T-helper 9 cell (primary cell): ENCODE data around the gene INPP5E.

Source experiments
- DNase-seq: peaks from one replicate; pipeline ENCODE4 v3.0.0-alpha.2; 2020

INPP5E gene

DNA sequence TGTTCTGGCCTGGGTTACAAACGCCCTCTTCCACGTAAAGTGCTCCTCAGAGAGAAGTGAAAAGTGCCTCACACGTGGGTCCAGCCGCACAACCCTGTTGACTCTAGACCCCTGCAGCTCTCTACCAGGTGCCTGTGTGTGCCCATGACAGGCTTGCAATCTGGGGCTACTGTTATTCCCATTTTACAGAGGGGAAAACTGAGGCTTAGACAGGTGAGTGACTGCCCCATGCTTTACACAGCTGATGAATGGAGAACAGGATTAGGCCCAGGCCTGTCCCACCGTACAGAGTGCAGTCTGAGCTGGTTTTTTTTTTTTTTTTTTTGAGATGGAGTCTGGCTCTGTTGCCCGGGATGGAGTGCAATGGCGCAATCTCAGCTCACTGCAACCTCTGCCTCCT is 6.2 kb upstream of the INPP5E start:
- no peak for DNase-seq

DNA sequence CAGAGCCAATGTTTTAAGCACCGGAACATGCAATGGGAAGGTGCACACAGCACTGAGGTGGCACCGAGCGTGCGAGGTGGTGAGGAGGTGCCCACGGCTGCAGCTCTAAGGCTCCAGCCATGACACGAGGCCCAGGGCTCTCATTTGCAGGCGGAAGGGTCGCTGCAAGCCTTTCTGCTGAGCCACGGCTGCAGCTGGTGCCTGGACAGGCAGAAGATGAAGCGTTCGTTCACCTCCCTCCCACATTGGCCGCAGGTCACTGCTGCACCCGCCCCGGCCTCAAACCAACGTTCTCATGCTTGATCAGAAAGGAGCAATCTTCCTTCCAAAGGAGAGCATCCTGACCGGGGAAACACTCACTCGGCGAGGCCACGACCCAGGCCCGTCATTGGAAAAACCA is 4.5 kb upstream of the INPP5E start:
- no peak for DNase-seq

DNA sequence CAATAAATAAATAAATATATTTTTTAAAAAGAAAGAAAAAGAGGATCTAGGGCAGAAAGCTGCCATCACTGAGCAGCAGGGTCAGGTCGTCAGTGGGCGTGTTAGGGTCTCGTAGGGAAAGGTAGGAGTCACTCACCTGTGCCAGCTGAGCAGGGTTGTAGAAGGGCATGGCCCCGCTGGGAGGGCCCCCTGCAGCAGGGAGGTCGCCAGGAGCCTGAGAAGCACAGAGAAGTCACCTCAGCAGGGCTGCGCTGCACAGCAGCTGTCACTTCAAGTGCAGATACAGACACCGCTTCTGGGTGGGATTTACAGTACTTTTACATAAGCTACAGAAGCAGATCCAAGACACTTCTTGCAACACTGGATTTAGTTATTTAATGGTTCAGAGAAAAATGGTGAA is 4.0 kb upstream of the INPP5E start:
- no peak for DNase-seq

DNA sequence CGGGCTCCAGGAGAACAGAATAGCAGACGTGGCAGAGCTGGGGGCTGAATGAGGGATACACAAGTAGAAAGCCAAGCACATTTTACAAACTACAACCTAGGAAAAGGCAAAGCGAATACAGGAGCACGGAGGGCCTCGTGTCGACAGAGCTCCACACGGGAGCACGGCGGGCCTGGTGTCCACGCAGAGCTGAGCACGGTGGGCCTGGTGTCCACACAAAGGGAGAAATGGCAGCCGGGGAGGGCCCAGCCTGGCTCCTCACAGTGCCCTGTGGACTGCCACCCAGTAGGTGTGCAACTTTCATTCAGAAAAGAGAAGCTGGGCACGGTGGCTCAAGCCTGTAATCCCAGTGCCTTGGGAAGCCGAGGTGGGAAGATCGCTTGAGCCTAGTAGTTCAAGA is 3.4 kb upstream of the INPP5E start:
- DNase-seq: no peak

DNA sequence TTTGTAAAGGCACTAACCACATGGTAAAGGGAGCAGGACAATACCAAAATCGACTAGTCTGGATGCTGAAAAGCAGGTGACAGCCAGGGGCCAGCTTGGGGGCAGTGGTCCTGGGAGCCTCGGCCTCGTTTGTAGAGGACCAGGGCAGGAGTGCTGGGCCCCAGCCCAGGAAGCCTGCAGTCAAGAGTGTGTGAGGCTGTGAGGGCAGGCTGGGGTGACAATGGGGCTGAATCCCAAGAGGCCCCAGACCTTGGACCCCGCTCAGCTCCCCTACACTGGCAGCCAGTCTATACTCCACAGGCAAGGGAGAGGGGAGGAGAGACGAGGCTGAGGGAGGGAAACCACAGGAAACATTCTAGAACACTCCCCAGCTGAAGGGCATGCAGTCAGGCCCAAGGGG is 2.6 kb upstream of the INPP5E start:
- no peak for DNase-seq

DNA sequence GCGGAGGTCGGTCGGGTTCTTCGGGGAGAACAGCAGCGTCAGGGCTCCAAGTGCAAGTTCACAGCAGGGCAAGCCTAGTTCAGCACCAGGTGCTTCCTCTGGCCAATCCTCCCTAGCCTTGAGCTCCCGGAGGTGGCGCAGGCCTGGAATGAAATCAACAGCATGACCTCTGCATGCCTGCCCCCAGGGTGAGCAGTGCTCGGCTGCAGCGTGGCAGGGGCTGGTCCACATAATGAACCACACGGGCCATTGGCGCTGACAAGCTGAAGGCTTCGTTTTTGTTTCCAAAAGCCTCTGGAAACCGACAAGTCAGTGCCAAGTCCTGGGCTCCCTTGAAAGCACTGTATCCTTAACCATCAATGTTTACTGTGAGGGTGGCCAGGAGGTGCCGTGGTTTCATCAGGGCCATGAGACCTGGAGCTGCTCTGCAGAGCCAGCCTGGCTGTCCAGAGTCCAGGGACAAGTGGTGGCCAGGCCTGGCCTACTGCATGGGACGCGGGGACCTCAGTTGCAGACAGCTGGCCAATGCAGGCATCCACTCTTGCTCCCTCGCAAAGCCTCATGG is 2.1 kb upstream of the INPP5E start:
- no peak for DNase-seq

DNA sequence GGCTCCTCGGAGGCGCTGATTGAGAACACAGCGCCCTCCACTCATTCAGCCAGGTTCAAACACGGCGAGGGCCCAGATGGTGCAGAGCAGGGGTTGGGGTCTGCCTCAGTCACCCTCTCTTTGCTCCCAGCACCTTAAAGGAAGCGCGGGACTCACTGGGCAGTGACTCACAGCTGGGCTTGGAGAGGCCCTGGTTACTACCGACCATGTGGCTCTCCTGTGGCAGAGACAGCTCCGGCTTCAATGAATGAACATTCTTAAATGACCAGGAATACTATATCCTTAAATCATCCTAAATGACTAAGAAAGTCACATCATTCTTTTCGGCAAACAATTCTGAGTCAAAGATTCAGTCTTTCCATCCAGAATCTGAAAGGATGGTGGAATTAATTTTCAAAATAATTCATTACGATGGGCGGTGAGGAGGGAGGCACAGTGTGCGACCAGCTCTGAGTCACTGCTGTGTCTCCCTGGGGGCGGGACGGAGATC is 1.6 kb upstream of the INPP5E start:
- no peak for DNase-seq

DNA sequence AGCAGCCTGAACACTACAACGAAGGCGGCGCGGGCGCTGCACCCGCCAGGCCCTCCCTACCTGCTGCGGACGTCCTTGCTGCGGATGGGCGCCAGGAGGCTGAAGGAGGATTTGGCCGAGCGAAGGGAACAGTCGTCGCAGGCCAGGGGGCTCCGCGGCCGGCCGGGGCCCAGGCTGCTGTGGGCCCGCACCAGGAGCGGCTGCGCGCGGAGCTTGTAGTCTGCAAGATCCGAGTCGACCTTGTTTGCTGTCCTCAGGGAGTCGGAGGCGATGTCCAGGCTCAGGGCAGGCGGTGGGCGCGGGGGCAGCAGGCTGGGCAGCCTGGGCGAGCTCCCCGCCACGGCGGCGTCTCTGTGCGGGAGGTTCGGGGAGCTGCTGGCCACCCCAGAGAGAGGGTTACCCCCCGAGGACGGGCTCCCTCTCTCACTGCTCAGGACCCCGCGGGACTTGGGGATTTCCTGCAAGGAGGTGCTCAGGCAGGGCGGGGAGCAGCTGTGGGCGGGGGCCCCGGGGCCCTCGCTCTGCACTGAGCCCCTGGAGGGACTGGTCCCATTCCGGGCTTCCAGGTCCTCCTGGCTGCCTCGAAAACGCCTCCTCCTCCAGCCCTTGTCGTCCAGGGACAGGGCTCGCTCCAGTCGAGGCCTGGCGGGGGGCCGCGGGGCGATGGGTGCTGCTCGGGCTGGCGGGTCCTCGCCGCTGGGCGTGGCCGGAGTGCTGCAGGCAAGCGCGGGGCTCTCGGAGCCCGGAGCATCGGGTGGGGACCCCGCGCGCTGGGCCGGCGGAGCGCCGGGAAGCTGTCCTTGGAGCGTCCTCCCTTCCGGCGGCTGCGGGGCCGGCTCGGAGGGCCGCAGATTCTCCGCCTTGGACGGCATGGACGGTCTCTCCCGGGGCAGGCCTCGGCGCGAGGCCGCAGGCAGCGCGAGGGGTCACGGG is 831 bp downstream of the INPP5E start:
- DNase-seq: peak; percentile 53

DNA sequence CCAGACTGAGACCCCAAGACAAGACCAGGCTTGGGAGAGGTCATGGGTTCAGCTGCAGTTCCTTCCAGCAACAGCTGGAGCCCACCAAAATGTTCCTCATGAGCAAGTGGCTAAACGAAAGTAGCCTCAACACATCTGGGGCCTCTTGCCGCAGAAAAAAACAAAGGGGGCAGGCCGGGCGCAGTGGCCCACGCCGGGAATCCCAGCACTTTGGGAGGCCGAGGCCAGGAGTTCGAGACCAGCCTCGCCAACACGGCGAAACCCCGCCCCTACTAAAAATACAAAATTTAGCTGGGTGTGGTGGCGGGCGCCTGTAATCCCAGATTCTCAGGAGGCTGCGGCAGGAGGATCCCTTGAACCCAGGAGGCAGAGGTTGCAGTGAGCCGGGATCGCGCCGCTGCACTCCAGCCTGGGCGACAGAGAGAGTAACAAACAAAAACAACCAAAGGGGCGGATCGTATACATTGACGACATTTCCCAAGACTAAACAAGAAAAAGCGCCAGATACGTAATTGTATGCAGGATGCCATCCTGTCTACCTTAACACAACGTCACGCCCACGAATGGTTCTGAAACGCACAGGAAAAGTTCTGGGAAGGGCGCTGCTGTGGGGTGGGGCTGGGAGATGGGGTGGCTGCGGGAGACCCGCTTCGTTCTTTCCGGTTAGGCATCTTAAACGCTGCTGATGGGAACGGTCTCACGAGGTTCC is 1.7 kb downstream of the INPP5E start:
- no peak for DNase-seq

DNA sequence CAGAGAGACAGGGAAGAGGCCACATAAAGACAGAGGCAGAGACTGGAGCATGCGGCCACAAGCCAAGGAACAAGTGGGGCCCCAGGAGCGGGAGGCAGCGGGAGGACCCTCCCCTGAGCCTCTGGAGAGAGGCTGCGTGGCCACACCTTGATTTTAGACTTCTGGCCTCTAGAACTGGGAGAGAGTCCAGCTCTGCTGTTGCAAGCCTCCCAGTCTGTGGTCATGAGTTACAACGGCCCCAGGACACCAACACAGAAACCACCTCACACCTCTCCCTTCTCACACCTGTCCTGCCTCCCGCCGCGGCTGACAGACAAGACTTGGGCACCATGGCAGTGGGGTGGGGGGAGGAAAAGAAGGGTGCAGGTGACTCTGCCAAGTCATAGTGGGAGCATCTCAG is 2.2 kb downstream of the INPP5E start:
- DNase-seq: no peak

DNA sequence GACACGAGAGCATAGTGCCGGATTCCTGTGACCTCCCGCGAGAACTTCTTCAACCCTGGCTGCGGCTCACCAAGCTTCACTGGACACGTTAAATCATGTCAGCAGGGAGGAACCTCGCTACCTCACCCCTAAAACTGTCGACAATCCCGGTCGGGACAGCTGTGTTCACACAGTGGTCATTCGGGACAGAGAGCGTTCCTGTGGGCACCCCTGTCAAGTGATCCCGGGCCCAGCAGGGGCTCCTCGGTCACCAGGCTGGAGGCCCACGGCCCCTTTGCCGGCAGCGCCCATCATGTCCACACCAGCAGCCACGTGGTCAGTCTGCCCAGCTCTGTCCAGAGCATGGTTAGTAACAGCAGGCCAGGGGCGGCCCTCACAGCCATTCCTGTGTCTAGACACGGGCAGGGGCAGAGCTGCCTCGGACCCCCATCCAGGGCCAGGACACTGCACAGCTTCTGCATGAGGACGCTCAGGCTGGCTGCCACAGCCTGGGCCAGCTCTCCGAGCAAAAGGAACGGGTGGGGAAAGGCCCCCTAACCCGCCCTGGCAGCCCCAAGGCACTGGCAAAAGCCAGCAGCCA is 3.5 kb downstream of the INPP5E start:
- no peak for DNase-seq

DNA sequence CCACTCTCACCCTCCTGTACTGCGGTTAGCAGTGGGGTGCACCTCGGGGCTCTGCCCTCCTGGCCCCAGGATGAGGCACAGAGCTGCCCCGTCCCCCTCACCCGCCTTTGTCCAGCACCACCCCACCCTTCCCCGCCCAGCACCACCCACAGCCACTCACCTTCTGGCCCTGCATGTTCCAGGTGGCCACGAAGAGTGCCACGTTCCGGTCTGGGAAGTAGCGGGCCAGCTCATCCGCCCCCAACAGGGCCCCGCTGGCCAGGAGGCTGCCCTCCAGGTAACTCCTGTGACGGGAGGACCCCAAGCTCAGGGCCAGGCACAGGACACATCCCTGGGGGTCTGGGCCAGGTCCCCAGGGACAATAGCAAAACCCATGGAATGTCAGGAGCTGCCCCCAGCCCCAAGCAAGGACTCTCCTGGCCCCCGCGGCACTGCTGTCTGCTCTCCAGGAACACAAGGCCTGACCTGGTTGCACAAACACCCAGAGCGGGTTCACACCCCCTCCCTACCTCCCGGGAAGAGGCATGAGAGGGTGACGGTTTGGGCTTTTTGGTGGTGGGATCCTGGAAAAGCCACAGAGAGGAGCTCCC is 5.0 kb downstream of the INPP5E start:
- no peak for DNase-seq

DNA sequence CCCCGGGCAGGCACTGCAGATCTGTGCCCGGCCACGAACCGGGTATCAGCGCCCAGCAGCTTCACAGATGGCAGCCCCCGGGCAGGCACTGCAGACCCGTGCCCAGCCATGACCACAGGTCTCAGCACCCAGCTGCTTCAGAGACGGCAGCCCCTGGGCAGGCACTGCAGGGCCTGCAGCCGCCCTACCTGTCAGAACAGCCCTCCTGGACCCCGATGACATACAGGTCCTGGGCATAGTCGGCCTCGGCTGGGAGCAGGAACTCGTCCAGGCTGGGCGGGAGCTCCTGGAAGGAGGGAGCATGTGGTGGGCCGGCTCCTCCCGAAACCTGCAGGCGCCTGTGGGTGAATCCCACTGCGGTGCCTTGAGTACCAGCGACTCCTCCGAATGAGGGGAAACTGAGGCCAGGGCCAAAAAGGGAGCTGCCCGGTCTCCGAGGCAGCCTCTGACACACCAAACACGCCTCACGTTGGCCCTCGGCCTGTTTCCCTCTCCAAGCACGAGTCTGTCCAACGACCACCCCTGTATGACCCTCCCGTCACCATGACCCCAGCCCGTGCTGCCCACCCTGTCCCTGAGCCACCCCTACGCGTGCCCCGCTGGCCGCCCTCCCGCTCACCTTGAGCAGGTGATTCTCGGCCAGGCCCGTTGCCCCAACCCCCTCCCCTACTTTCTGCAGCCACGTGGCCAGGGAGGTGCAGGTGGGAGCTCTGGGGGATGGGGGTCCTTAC is 5.6 kb downstream of the INPP5E start:
- DNase-seq: no peak

DNA sequence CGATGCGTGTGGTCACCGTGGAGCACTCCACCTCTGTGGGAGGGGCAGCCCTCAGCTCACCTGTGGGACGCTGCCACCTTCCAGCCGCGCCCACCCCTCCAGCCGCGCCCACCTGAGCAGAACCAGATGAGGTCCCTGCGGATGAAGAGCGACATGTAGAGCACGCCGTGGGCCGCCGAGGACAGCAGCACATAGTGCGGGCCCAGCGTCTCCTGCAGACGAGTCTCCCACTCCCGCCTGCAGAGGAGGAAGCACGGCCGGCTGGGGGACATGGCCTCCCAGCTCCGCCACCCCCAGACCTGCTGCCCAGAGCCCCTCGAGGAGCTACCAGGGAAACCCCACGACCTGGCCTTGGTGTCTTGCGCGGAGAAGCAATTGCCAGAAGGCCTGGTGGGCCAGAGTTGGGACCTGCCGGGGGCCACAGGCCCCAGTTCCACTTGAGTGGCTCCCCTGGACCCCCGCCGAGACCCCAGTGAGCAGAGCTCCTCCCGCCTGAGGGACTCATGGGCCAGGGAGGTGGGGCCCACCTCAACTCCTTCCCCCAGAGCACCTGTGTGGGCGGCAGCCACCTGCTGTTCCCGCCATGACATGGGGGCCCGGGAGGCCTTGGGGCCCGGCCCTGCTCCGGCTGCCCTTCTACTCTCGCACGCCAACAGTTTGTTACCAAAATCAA is 6.5 kb downstream of the INPP5E start:
- DNase-seq: no peak

DNA sequence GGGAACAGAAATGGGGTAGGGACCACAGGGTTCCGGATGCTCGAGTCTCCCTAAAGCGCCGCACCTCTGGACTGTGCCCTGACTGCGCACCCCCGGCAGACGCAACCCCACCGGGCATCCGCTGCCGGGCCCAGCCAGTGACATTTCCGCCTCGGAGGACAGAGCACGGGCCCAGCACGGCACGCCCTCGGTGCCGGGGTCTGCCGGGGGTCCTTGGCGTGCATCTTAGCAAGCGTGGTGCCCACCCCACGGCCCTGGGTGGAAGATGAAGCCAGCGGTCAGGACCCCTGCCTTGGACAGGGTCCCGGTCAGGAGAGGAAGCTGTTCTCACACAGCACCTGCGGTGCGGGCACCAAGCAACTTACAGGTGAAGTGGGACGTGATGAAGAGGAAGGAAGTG is 7.1 kb downstream of the INPP5E start:
- DNase-seq: no peak

DNA sequence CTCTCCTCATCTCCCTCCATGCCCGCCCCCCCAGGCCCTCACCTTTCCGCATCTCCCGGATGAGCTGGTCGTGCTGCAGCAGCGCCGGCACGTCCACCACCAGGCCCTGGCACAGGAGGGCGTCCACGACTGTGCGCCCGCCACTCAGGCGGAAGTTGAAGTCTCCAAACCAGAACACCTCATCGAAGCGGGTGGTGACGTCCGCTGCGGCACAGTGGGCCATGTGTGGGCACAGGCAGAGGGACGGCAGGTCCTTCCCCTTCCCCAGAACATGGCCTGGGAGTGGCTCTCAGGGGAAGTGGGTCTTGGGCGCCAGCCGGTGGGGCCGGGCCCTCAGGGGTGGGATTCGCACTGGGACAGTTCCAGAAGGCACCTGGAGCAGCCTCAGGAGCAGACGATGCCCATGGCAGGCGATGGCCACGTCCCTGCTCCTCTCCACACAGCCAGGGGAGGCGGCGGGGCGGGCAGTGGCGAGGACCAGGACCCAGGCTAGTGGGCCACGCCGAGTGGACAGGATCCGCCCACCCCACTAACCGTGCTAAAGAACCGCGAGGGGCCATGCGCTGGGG is 7.8 kb downstream of the INPP5E start:
- no peak for DNase-seq

DNA sequence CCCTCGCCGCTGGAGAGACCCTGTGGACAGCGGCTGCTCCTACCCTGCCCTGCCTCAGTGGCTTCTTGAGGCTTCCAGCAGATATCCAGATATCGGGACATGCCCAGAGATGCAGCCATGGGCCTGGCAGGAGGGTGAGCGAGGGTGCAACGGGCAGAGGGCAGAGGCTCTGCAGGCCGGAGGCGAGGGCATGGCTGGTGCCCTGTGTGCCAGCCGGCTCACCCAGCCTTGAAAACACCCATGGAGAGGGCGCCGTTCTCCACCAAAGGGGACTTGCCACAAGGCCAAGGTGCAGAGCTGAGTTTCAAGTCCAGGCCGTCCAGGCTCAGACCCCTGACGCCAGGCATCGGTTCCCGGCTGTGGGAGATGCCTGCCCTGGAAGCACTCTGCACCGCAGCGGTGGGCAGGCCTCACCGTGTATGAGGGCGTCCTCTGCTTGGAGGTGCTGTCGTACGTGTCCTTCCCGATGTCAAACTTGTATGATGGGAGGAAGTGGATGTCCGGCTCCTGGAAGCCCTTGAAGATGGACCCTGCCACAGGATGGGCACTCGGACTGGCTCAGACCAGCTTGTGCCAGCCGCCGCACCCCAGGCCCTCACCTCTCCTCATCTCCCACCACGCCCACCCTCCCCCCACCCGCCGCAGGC is 8.9 kb downstream of the INPP5E start:
- no peak for DNase-seq

DNA sequence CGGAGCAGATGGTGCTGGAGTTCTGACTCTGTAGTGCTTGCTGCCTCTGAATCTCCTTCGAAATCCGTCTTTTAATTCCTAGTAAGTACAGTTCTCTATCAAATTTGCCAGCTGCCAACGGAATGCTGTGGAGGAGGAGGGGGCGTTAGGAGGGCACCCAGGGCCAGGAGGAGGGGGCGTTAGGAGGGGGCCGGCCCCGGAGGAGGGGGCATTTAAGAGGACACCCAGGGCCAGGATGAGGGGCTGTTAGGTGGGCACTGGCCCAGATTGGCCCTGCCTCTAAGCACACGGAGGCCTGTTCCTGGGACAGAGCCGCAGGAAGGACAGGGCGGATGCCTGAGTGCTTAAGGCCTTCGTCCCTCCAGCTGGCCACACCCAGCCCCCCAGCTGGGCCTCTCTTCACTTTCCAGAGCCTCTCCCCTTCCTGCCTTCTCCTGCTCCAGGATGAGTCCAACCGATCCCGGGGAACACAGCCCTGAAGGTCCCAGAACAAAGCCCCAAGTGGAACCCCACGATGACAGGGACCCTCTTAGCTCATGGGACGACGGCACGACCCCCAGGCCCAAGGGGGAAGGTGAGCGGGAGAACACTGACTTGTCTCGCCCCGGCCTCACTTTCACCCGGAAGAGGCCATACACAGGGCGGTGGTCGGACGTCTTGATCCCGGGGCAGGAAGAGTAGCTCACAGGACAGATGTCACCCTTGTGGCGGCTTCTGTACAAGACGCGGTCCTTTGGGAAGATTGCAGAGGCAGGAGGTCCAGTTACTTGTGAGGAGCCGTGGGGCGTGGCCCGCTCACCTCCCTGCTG is 9.8 kb downstream of the INPP5E start:
- DNase-seq: no peak

DNA sequence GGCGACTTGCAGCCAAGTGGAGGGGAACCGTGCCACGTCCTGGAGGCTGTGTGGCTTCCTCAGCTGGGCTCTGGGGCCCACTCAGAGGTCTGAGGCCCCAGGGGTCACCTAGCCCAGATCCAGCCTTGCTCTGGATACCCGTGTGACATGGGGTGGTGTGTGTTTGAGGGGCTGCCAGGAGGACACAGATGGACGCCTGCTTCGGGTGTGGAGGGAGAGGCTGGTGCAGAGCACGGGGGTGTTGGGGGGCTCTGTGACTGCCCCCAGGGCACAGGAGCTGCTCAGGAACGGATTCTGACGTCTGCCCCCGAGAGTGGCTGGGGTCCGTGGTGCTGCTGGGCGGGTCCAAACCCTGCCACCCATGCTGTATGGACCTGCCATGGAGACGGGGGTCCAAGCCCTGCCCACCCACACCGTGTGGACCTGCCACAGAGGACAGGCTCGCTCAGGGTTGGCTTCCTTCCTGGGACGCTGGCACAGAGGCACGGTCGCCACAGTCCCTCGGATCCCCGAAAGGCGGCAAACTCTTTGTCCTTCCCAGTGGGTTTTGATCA is 10.5 kb downstream of the INPP5E start:
- no peak for DNase-seq

DNA sequence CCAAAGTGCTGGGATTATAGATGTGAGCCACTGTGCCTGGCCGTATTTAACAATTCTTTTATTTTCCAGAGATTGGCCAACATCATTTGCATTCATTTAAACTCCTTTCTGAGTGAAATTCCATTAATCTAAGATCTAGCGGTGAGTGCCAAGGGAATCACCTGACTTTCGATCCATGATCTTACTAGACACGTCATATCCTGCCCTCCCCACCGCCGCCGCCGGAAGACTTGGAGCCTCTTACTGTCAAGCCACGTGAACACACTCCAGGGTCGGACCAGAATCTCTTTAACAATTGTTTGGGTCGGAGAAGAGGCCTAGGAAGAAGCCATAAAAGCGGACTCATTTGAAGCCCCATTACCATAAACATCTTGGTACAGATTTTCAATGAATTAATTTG is 12.9 kb downstream of the INPP5E start:
- no peak for DNase-seq
